ENCODE data around the gene PTPMT1. TPM values are rescaled to one million over a fixed set of nuclear protein-coding genes. Genes with fewer than 3 reads are reported as not detected.
"Not testable (repeated sequence)": the region's sequence is repeated elsewhere in the genome, so short reads cannot be mapped to it uniquely, and the experiment has no call there.

The PTPMT1 gene
- total and polyA plus RNA-seq, 2 donors, result 38.0 to 38.3 TPM

DNA sequence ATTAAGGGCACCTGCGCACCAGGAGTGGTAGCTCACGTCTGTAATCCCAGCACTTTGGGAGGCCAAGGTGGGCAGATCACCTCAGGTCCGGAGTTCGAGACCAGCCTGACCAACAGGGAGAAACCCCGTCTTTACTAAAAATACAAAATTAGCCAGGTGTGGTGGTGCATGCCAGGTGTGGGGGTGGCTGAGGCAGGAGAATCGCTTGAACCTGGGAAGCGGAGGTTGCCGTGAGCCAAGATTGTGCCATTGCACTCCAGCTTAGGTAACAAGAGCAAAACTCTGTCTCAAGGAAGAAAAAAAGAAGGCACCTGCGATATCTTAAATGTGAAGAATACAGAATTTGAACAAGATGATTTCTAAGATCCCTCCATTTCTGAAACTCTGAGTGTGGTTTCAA lies 39.4 kb upstream of the PTPMT1 start:
- WGBS, result 98% methylated on average over 9 of the region's 9 CpGs
- H3K4me3 ChIP-seq (ENCODE audit: low read length in 2 of 2); H3K27ac ChIP-seq (ENCODE audit: low read depth in 1 of 2, low read length in 1 of 2); H3K36me3 ChIP-seq (ENCODE audit: control insufficient read depth in 2 of 2, insufficient read depth in 2 of 2, low read length in 1 of 2); H3K9me3 ChIP-seq (ENCODE audit: control insufficient read depth in 2 of 2, insufficient read depth in 1 of 2, low read length in 1 of 2); H3K27me3 ChIP-seq (ENCODE audit: control insufficient read depth in 2 of 2, insufficient read depth in 1 of 2, low read length in 1 of 2); DNase-seq (ENCODE audit: low read depth in 6 of 9, low spot score in 9 of 9): not testable (repeated sequence)
- H3K4me1 ChIP-seq (ENCODE audit: control insufficient read depth in 2 of 2, insufficient read depth in 2 of 2, low read length in 2 of 2), result peaks cover 2 to 22% of the 10 kb centered on the region in 2 donors

DNA sequence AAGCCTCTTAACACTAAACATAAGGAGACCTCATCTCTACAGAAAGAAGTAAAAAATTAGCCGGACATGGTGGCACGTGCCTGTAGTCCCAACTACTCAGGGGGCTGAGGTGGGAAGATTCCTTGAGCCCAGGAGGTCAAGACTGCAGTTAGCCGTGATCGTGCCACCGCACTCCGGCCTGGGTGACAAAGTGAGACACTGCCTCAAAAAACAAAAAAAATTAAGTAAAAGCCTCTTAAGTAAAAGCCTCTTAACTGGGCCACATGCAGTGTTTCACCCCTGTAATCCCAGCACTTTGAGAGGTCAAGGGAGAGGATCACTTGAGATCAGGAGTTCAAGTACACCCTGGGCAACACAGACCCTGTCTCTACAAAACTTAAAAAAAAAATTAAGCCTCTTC lies 38.2 kb upstream of the PTPMT1 start:
- peaks cover 0 to 6% of the 10 kb centered on the region in 2 donors for H3K36me3 ChIP-seq (ENCODE audit: control insufficient read depth in 2 of 2, insufficient read depth in 2 of 2, low read length in 1 of 2)
- H3K27me3 ChIP-seq (ENCODE audit: control insufficient read depth in 2 of 2, insufficient read depth in 1 of 2, low read length in 1 of 2), result no peaks in the 10 kb centered on the region
- WGBS, result 99% methylated on average over 6 of the region's 6 CpGs
- H3K9me3 ChIP-seq (ENCODE audit: control insufficient read depth in 2 of 2, insufficient read depth in 1 of 2, low read length in 1 of 2), result no peaks in the 10 kb centered on the region
- H3K27ac ChIP-seq (ENCODE audit: low read depth in 1 of 2, low read length in 1 of 2), result no peak overlapping the region
- peaks cover 2 to 22% of the 10 kb centered on the region in 2 donors for H3K4me1 ChIP-seq (ENCODE audit: control insufficient read depth in 2 of 2, insufficient read depth in 2 of 2, low read length in 2 of 2)
- no peak for DNase-seq (ENCODE audit: low read depth in 6 of 9, low spot score in 9 of 9)
- no peak overlapping the region for H3K4me3 ChIP-seq (ENCODE audit: low read length in 2 of 2)

- no peaks in the 10 kb centered on the region for H3K9me3 ChIP-seq (ENCODE audit: control insufficient read depth in 2 of 2, insufficient read depth in 1 of 2, low read length in 1 of 2)
- no peak overlapping the region for H3K4me3 ChIP-seq (ENCODE audit: low read length in 2 of 2)
- H3K27ac ChIP-seq (ENCODE audit: low read depth in 1 of 2, low read length in 1 of 2), result no peak overlapping the region
- peaks cover 0 to 9% of the 10 kb centered on the region in 2 donors for H3K36me3 ChIP-seq (ENCODE audit: control insufficient read depth in 2 of 2, insufficient read depth in 2 of 2, low read length in 1 of 2)
- 98% methylated on average over 4 of the region's 4 CpGs for WGBS
- DNase-seq (ENCODE audit: low read depth in 6 of 9, low spot score in 9 of 9), result no peak
- H3K27me3 ChIP-seq (ENCODE audit: control insufficient read depth in 2 of 2, insufficient read depth in 1 of 2, low read length in 1 of 2), result no peaks in the 10 kb centered on the region
- H3K4me1 ChIP-seq (ENCODE audit: control insufficient read depth in 2 of 2, insufficient read depth in 2 of 2, low read length in 2 of 2), result peaks cover 0 to 6% of the 10 kb centered on the region in 2 donors
These were observed 35.4 kb upstream of the PTPMT1 start for GRCh38 chr11:47529951-47530350.

DNA sequence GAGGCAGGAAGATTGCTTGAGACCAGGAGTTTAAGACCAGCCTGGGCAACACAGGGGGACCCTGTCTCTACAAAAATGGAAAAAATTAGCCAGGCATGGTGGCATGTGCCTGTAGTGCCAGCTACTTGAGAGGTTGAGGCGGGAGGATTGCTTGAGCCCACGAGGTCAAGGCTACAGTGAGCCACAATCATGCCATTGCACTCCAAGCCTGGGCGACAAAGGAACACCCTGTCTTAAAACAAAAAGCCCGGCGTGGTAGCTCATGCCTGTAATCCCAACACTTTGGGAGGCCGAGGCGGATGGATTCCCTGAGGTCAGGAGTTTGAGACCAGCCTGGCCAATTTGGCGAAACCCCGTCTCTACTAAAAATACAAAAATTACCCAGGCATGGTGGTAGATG lies 34.7 kb upstream of the PTPMT1 start:
- H3K4me1 ChIP-seq (ENCODE audit: control insufficient read depth in 2 of 2, insufficient read depth in 2 of 2, low read length in 2 of 2); H3K27ac ChIP-seq (ENCODE audit: low read depth in 1 of 2, low read length in 1 of 2): not testable (repeated sequence)

GRCh38 chr11:47531666-47532065 lies 33.7 kb upstream of the PTPMT1 start:
- WGBS, result 95% methylated on average over 3 of the region's 3 CpGs
- Histone ChIP-seq H3K27ac (ENCODE audit: low read depth in 1 of 2, low read length in 1 of 2) (no peak overlapping the region), H3K4me3 (ENCODE audit: low read length in 2 of 2) (no peak overlapping the region), H3K27me3 (ENCODE audit: control insufficient read depth in 2 of 2, insufficient read depth in 1 of 2, low read length in 1 of 2) (no peaks in the 10 kb centered on the region), H3K36me3 (ENCODE audit: control insufficient read depth in 2 of 2, insufficient read depth in 2 of 2, low read length in 1 of 2) (peaks cover 6 to 14% of the 10 kb centered on the region in 2 donors), H3K4me1 (ENCODE audit: control insufficient read depth in 2 of 2, insufficient read depth in 2 of 2, low read length in 2 of 2) (no peaks in the 10 kb centered on the region), H3K9me3 (ENCODE audit: control insufficient read depth in 2 of 2, insufficient read depth in 1 of 2, low read length in 1 of 2) (no peaks in the 10 kb centered on the region)
- DNase-seq (ENCODE audit: low read depth in 6 of 9, low spot score in 9 of 9), result no peak

More for the DNA sequence above, 34.7 kb upstream of the PTPMT1 start:
- DNase-seq (ENCODE audit: low read depth in 6 of 9, low spot score in 9 of 9); H3K4me3 ChIP-seq (ENCODE audit: low read length in 2 of 2); H3K27me3 ChIP-seq (ENCODE audit: control insufficient read depth in 2 of 2, insufficient read depth in 1 of 2, low read length in 1 of 2); H3K36me3 ChIP-seq (ENCODE audit: control insufficient read depth in 2 of 2, insufficient read depth in 2 of 2, low read length in 1 of 2); H3K9me3 ChIP-seq (ENCODE audit: control insufficient read depth in 2 of 2, insufficient read depth in 1 of 2, low read length in 1 of 2): not testable (repeated sequence)
- 94% methylated on average over 9 of the region's 9 CpGs for WGBS

- H3K27me3 ChIP-seq (ENCODE audit: control insufficient read depth in 2 of 2, insufficient read depth in 1 of 2, low read length in 1 of 2), result no peaks in the 10 kb centered on the region
- no peak overlapping the region for H3K27ac ChIP-seq (ENCODE audit: low read depth in 1 of 2, low read length in 1 of 2)
- no peaks in the 10 kb centered on the region for H3K4me1 ChIP-seq (ENCODE audit: control insufficient read depth in 2 of 2, insufficient read depth in 2 of 2, low read length in 2 of 2)
- peaks cover 6 to 14% of the 10 kb centered on the region in 2 donors for H3K36me3 ChIP-seq (ENCODE audit: control insufficient read depth in 2 of 2, insufficient read depth in 2 of 2, low read length in 1 of 2)
- no peak overlapping the region for H3K4me3 ChIP-seq (ENCODE audit: low read length in 2 of 2)
- H3K9me3 ChIP-seq (ENCODE audit: control insufficient read depth in 2 of 2, insufficient read depth in 1 of 2, low read length in 1 of 2), result no peaks in the 10 kb centered on the region
- WGBS, result 95% methylated on average over 2 of the region's 2 CpGs
- no peak for DNase-seq (ENCODE audit: low read depth in 6 of 9, low spot score in 9 of 9)
These were observed 32.7 kb upstream of the PTPMT1 start for GRCh38 chr11:47532597-47533213.

DNA sequence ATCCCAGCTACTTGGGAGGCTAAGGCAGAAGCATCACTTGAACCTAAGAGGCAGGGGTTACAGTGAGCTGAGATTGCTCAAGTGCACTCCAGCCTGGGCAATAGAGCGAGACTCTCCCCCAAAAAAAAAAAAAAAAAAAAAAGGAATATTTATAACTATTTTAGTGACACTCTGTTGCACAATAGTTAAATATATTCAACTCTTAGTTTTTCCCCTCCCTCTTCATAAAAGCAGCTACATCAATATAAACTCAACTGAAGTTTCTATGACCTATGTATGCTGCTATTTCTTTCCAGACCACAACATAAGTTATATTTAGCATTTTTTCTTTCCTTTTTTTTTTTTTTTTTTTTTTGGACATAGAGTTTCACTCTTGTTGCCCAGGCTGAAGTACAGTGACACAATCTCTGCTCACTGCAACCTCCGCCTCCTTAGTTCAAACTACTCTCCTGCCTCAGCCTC lies 31.7 kb upstream of the PTPMT1 start:
- Histone ChIP-seq H3K9me3 (ENCODE audit: control insufficient read depth in 2 of 2, insufficient read depth in 1 of 2, low read length in 1 of 2) (no peaks in the 10 kb centered on the region), H3K27ac (ENCODE audit: low read depth in 1 of 2, low read length in 1 of 2) (no peak overlapping the region), H3K27me3 (ENCODE audit: control insufficient read depth in 2 of 2, insufficient read depth in 1 of 2, low read length in 1 of 2) (no peaks in the 10 kb centered on the region), H3K36me3 (ENCODE audit: control insufficient read depth in 2 of 2, insufficient read depth in 2 of 2, low read length in 1 of 2) (peaks cover 6 to 14% of the 10 kb centered on the region in 2 donors), H3K4me1 (ENCODE audit: control insufficient read depth in 2 of 2, insufficient read depth in 2 of 2, low read length in 2 of 2) (no peaks in the 10 kb centered on the region), H3K4me3 (ENCODE audit: low read length in 2 of 2) (no peak overlapping the region)
- DNase-seq (ENCODE audit: low read depth in 6 of 9, low spot score in 9 of 9), result no peak
- WGBS, result 99% methylated on average over 2 of the region's 2 CpGs

DNA sequence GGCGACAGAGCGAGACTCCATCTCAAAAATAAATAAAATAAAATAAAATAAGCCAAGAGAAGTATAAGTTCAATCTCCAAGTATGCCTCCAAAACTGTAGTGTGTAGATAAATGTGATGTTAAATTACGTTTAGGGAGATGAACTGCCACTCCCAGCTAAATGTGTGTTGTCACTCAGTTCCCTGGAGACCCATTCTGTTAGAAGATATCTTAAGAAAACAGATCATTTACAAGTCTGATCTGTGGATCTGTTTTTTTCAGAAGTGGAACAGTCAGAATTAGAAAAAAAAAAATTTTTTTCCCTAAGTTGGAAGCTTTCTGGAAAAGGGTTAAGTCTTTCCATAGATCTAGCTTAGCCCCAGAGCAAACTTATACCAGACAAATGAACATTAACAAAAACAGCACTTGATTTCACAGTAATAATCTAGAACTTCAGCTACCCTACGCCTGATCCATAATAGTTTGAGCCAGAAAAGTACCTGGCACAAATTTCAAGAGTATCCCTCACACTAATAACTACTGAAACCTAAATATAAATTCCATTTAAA lies 30.6 kb upstream of the PTPMT1 start:
- no peak overlapping the region for H3K4me3 ChIP-seq (ENCODE audit: low read length in 2 of 2)
- WGBS, result 96% methylated on average over 4 of the region's 4 CpGs
- H3K36me3 ChIP-seq (ENCODE audit: control insufficient read depth in 2 of 2, insufficient read depth in 2 of 2, low read length in 1 of 2), result peaks cover 6 to 8% of the 10 kb centered on the region in 2 donors
- DNase-seq (ENCODE audit: low read depth in 6 of 9, low spot score in 9 of 9), result no peak
- no peaks in the 10 kb centered on the region for H3K27me3 ChIP-seq (ENCODE audit: control insufficient read depth in 2 of 2, insufficient read depth in 1 of 2, low read length in 1 of 2)
- no peak overlapping the region for H3K27ac ChIP-seq (ENCODE audit: low read depth in 1 of 2, low read length in 1 of 2)
- no peaks in the 10 kb centered on the region for H3K4me1 ChIP-seq (ENCODE audit: control insufficient read depth in 2 of 2, insufficient read depth in 2 of 2, low read length in 2 of 2)
- H3K9me3 ChIP-seq (ENCODE audit: control insufficient read depth in 2 of 2, insufficient read depth in 1 of 2, low read length in 1 of 2), result no peaks in the 10 kb centered on the region

GRCh38 chr11:47536915-47537314 lies 28.5 kb upstream of the PTPMT1 start:
- no peak overlapping the region for H3K27ac ChIP-seq (ENCODE audit: low read depth in 1 of 2, low read length in 1 of 2)
- 89% methylated on average over 3 of the region's 3 CpGs for WGBS
- H3K4me3 ChIP-seq (ENCODE audit: low read length in 2 of 2), result no peak overlapping the region
- DNase-seq (ENCODE audit: low read depth in 6 of 9, low spot score in 9 of 9), result no peak
- no peaks in the 10 kb centered on the region for H3K9me3 ChIP-seq (ENCODE audit: control insufficient read depth in 2 of 2, insufficient read depth in 1 of 2, low read length in 1 of 2)
- H3K4me1 ChIP-seq (ENCODE audit: control insufficient read depth in 2 of 2, insufficient read depth in 2 of 2, low read length in 2 of 2), result peaks cover 0 to 5% of the 10 kb centered on the region in 2 donors
- no peaks in the 10 kb centered on the region for H3K27me3 ChIP-seq (ENCODE audit: control insufficient read depth in 2 of 2, insufficient read depth in 1 of 2, low read length in 1 of 2)
- H3K36me3 ChIP-seq (ENCODE audit: control insufficient read depth in 2 of 2, insufficient read depth in 2 of 2, low read length in 1 of 2), result peaks cover 6 to 8% of the 10 kb centered on the region in 2 donors

Data from thymus (tissue), 11 donors.